Transverse colon (tissue), 3 donors: ENCODE data around the gene DHCR7.

Source experiments
- EP300 ChIP-seq: sonication (generic); formaldehyde crosslinking; IDR thresholded peaks from one replicate; pipeline ENCODE4 v1.6.1; 2017; ENCODE audit warnings: antibody characterized with exemption, low read depth
- TF ChIP-seq, protein P1 (sequence below), 5 experiments: fragments of 200-600 bp in 3 of 5; fragments of 450-650 bp in 2 of 5; sonication (generic) in 3 of 5; IDR thresholded peaks; 1 replicate in 2 of 5; 2 replicates in 3 of 5; pipeline ENCODE4 v1.5.1; 2016 to 2017; ENCODE audit warnings: antibody characterized with exemption in 5 of 5, inconsistent platforms in 3 of 5, mild to moderate bottlenecking in 2 of 5, moderate library complexity in 1 of 5

DNA sequence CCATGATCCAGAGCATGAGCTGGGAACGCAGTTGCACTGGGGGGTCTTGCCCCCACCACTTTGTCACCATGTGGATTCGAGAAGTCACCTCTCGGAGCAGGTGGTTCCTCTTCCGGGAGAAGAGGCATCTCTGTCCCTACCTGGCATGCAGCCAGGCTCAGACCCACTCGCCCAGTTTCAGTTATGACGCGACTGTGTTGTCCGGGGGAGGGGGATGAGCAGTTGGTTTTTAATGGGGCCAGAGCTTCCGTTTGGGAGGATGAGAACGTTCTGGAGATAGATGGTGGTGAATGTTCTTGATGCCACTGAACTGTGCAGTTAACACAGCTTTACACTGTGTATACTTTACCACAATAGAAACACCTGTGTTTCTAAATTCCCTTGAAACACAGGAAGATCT lies 41.5 kb downstream of the DHCR7 start:
- TF ChIP-seq EP300: no peak
- TF ChIP-seq, protein P1, sequence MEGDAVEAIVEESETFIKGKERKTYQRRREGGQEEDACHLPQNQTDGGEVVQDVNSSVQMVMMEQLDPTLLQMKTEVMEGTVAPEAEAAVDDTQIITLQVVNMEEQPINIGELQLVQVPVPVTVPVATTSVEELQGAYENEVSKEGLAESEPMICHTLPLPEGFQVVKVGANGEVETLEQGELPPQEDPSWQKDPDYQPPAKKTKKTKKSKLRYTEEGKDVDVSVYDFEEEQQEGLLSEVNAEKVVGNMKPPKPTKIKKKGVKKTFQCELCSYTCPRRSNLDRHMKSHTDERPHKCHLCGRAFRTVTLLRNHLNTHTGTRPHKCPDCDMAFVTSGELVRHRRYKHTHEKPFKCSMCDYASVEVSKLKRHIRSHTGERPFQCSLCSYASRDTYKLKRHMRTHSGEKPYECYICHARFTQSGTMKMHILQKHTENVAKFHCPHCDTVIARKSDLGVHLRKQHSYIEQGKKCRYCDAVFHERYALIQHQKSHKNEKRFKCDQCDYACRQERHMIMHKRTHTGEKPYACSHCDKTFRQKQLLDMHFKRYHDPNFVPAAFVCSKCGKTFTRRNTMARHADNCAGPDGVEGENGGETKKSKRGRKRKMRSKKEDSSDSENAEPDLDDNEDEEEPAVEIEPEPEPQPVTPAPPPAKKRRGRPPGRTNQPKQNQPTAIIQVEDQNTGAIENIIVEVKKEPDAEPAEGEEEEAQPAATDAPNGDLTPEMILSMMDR (IDR thresholded peaks at IDR 0.05): no peak
